Tibial artery (tissue), 4 donors: Measurements from ENCODE around the gene FOXA2.

Experiments
- DNase-seq, 2 donors: peaks; one replicate each; pipeline ENCODE4 v3.0.0-alpha.2; 2019
- H3K27ac ChIP-seq, 2 donors: fragments of 200-600 bp; sonication (generic) in 1 of 2; 1 replicate in 1 of 2; 2 replicates in 1 of 2; pipeline ENCODE4 v1.5.1; 2018 to 2019; ENCODE audit warnings: mild to moderate bottlenecking in 1 of 2
- H3K27me3 ChIP-seq, 2 donors: fragments of 200-600 bp; sonication (generic) in 1 of 2; one replicate each; pipeline versions ENCODE4 v1.5.1 to v1.6.0; 2016 to 2019
- H3K36me3 ChIP-seq, 3 donors: fragments of 200-600 bp; sonication (generic) in 2 of 3; one replicate each; pipeline ENCODE4 v1.5.1; 2016 to 2019; ENCODE audit warnings: mild to moderate bottlenecking in 2 of 3
- H3K4me1 ChIP-seq, 4 donors: fragments of 200-600 bp; sonication (generic) in 2 of 4; 1 replicate in 3 of 4; 2 replicates in 1 of 4; pipeline ENCODE4 v1.5.1; 2016 to 2019
- H3K4me3 ChIP-seq, 2 donors: fragments of 200-600 bp; sonication (generic) in 1 of 2; 1 replicate in 1 of 2; 2 replicates in 1 of 2; pipeline ENCODE4 v1.5.1; 2018 to 2019; ENCODE audit warnings: mild to moderate bottlenecking in 2 of 2
- H3K9me3 ChIP-seq, 3 donors: fragments of 200-600 bp; sonication (generic) in 1 of 3; one replicate each; pipeline ENCODE4 v1.5.1; 2016 to 2019
- CTCF ChIP-seq, 2 experiments: fragments of 200-600 bp in 1 of 2; fragments of 450-650 bp in 1 of 2; IDR thresholded peaks; one replicate each; pipeline ENCODE4 v1.5.1; 2017 to 2019; ENCODE audit warnings: antibody characterized with exemption in 2 of 2, mild to moderate bottlenecking in 1 of 2, moderate library complexity in 1 of 2
- intact Hi-C: fragments of 100-400 bp; cut with DNase I; formaldehyde crosslinking; loops from one replicate; pipeline ENCODE4 v1.15.0; 2023; ENCODE audit warnings: low total_unique reads

The FOXA2 gene

GRCh38 chr20:22561965-22562577, 22.3 kb downstream of the FOXA2 start:
- Histone ChIP-seq H3K4me3 (no peak overlapping the region), H3K27ac (no peak overlapping the region), H3K9me3 (no peaks in the 10 kb centered on the region), H3K27me3 (peaks cover 0 to 76% of the 10 kb centered on the region in 2 donors), H3K4me1 (no peaks in the 10 kb centered on the region), H3K36me3 (no peaks in the 10 kb centered on the region)
- TF ChIP-seq CTCF (IDR thresholded peaks at IDR 0.05), result no peak
- intact Hi-C loops, result no loop called here
- DNase-seq, result no peak

GRCh38 chr20:22560817-22561216, 23.6 kb downstream of the FOXA2 start:
- intact Hi-C loops, result no loop called here
- Histone ChIP-seq H3K4me1 (no peaks in the 10 kb centered on the region), H3K36me3 (no peaks in the 10 kb centered on the region), H3K9me3 (no peaks in the 10 kb centered on the region), H3K4me3 (no peak overlapping the region), H3K27ac (no peak overlapping the region), H3K27me3 (peaks cover 0 to 64% of the 10 kb centered on the region in 2 donors)
- no peak for TF ChIP-seq CTCF (IDR thresholded peaks at IDR 0.05)
- no peak for DNase-seq

- Histone ChIP-seq H3K27ac (no peak overlapping the region), H3K9me3 (no peaks in the 10 kb centered on the region), H3K4me3 (no peak overlapping the region), H3K36me3 (no peaks in the 10 kb centered on the region), H3K4me1 (no peaks in the 10 kb centered on the region), H3K27me3 (peaks cover 0 to 58% of the 10 kb centered on the region in 2 donors)
- TF ChIP-seq CTCF (IDR thresholded peaks at IDR 0.05), result no peak
- intact Hi-C loops, result no loop called here
- no peak for DNase-seq
Observed at GRCh38 chr20:22559711-22560318, 24.6 kb downstream of the FOXA2 start.

- Histone ChIP-seq H3K4me1 (no peaks in the 10 kb centered on the region), H3K4me3 (no peak overlapping the region), H3K27me3 (peaks cover 0 to 41% of the 10 kb centered on the region in 2 donors), H3K9me3 (no peaks in the 10 kb centered on the region), H3K27ac (no peak overlapping the region), H3K36me3 (no peaks in the 10 kb centered on the region)
- TF ChIP-seq CTCF (IDR thresholded peaks at IDR 0.05), result no peak
- DNase-seq, result no peak
- intact Hi-C loops, result no loop called here
Observed at GRCh38 chr20:22557403-22558276, 26.7 kb downstream of the FOXA2 start.

GRCh38 chr20:22556565-22557056, 27.8 kb downstream of the FOXA2 start:
- peaks cover 0 to 33% of the 10 kb centered on the region in 2 donors for H3K27me3 ChIP-seq
- DNase-seq, result no peak
- no peak for TF ChIP-seq CTCF (IDR thresholded peaks at IDR 0.05)
- no peaks in the 10 kb centered on the region for H3K4me1 ChIP-seq
- no peak overlapping the region for H3K27ac ChIP-seq
- intact Hi-C loops, result no loop called here
- H3K36me3 ChIP-seq, result no peaks in the 10 kb centered on the region
- H3K9me3 ChIP-seq, result no peaks in the 10 kb centered on the region
- no peak overlapping the region for H3K4me3 ChIP-seq
